Motor neuron (in vitro differentiated cells): ENCODE results near the gene MTRR. TPM values are rescaled to one million over a fixed set of nuclear protein-coding genes. Genes with fewer than 3 reads are reported as not detected.

Source experiments
- ATAC-seq, 8 experiments: fragments of 200-7000 bp; cut with Tn5 transposase; replicated peaks in 6 of 8; 2 replicates each; pipeline ENCODE4 v1.8.0; 2021; ENCODE audit warnings: mild to moderate bottlenecking in 8 of 8, moderate library complexity in 8 of 8
- H3K27ac ChIP-seq, 2 donors: fragments of 250-450 bp; sonication (Bioruptor Pico); 2 replicates each; pipeline ENCODE4 v1.9.0; 2021; ENCODE audit warnings: antibody characterized with exemption in 2 of 2, mild to moderate bottlenecking in 2 of 2, moderate library complexity in 1 of 2
- H3K4me1 ChIP-seq, 2 donors: fragments of 250-450 bp; sonication (Bioruptor Pico); replicated peaks in 1 of 2; 2 replicates each; pipeline ENCODE4 v1.6.1; 2021; ENCODE audit warnings: antibody characterized with exemption in 2 of 2, mild to moderate bottlenecking in 2 of 2, moderate library complexity in 1 of 2
- H3K4me3 ChIP-seq, 5 donors: fragments of 250-450 bp; sonication (Bioruptor Pico); 2 replicates each; pipeline ENCODE4 v1.9.0; 2021; ENCODE audit warnings: antibody characterized with exemption in 5 of 5, mild to moderate bottlenecking in 5 of 5, moderate library complexity in 4 of 5
- WGBS, 10 experiments: fragments of 450-650 bp; shearing (Covaris generic); methylation state at CpG; one replicate each; pipeline ENCODE4 v1.0.0; 2022; 5-methylcytosine and 5-hydroxymethylcytosine counted together
- in situ Hi-C, 9 experiments: fragments of 400-800 bp; cut with MboI; loops; one replicate each; pipeline ENCODE4 v1.15.0; 2021; ENCODE audit warnings: low sequenced_read_pairs in 9 of 9, low pct_unique_long_range_greater_than_20kb in 2 of 9; ENCODE audit not compliant: unreplicated experiment in 9 of 9
- total RNA-seq, 8 experiments: library from RNA; unstranded; fragments of 300-600 nt; gene quantifications; 2 replicates each; pipeline versions ENCODE4 v1.2.3 to v1.2.4, GENCODE V29; 2022

Gene MTRR
- 10 to 100 TPM; 18.2 to 58.5 (median 35.1) TPM for total RNA-seq

- peaks cover 11 to 19% of the 10 kb centered on the region in 2 donors for H3K4me1 ChIP-seq
- WGBS, 10 experiments = 0 to 3% (median 0%) methylated on average over 1 to 23 of the region's 83 CpGs; no CpG with 5 or more reads in 4 of the 10 experiments
- H3K27ac ChIP-seq = peak within 1 kb of the TSS; percentile 55 to 71
- peak within 1 kb of the TSS; percentile 84 to 100 (median 96) for H3K4me3 ChIP-seq
- in situ Hi-C loops = loop anchor here in 2 of 9 experiments (25.0 kb wide), 2 partner anchors 607 to 1082 kb away; no protein-coding TSS in a partner anchor
- ATAC-seq = peak; percentile 93 to 100 (median 99)
These were observed at the start of gene MTRR, which contains the start of gene FASTKD3 for GRCh38 chr5:7868773-7869473. MTRR (plus strand) TSS chr5:7869148; CDS start chr5:7870795, 1,647 bp downstream. FASTKD3 (minus strand) TSS chr5:7869031; CDS start chr5:7868083, 948 bp downstream.

- Histone ChIP-seq H3K4me3 (no peak overlapping the region), H3K27ac (no peak overlapping the region), H3K4me1 (peaks cover 14 to 25% of the 10 kb centered on the region in 2 donors)
- 8 to 58% (median 33%) methylated on average over 1 to 3 of the region's 3 CpGs; no CpG with 5 or more reads in 6 of the 10 experiments for WGBS, 10 experiments
- peak in 5 of 8 experiments; percentile 33 to 68 (median 43) for ATAC-seq
- in situ Hi-C loops = no loop called here
These were observed 46.5 kb upstream of the MTRR start for GRCh38 chr5:7822449-7822848.

GRCh38 chr5:7823594-7823993 lies 45.4 kb upstream of the MTRR start:
- peaks cover 14 to 25% of the 10 kb centered on the region in 2 donors for H3K4me1 ChIP-seq
- H3K4me3 ChIP-seq = no peak overlapping the region
- H3K27ac ChIP-seq = peak overlapping the region; percentile 18 to 36
- WGBS, 10 experiments = 20 to 72% (median 50%) methylated on average over 1 to 5 of the region's 8 CpGs; no CpG with 5 or more reads in 1 of the 10 experiments
- ATAC-seq = peak in 5 of 8 experiments; percentile 42 to 91 (median 86)
- in situ Hi-C loops = no loop called here

GRCh38 chr5:7824995-7825394 lies 44.0 kb upstream of the MTRR start:
- H3K4me3 ChIP-seq = no peak overlapping the region
- in situ Hi-C loops = no loop called here
- no peak for ATAC-seq
- peaks cover 14 to 25% of the 10 kb centered on the region in 2 donors for H3K4me1 ChIP-seq
- H3K27ac ChIP-seq = peak overlapping the region; percentile 18 to 36
- WGBS, 10 experiments = 70 to 100% (median 90%) methylated on average over 1 to 14 of the region's 18 CpGs; no CpG with 5 or more reads in 2 of the 10 experiments

GRCh38 chr5:7825630-7826029 lies 43.3 kb upstream of the MTRR start:
- H3K4me3 ChIP-seq = no peak overlapping the region
- H3K27ac ChIP-seq = no peak overlapping the region
- H3K4me1 ChIP-seq = peaks cover 14 to 25% of the 10 kb centered on the region in 2 donors
- 80 to 100% (median 95%) methylated on average over 1 to 4 of the region's 11 CpGs; no CpG with 5 or more reads in 7 of the 10 experiments for WGBS, 10 experiments
- in situ Hi-C loops = no loop called here
- ATAC-seq = no peak

GRCh38 chr5:7827610-7828009 lies 41.3 kb upstream of the MTRR start:
- peak in 3 of 8 experiments; percentile 69 to 94 (median 79) for ATAC-seq
- no peak overlapping the region for H3K27ac ChIP-seq
- no peak overlapping the region for H3K4me3 ChIP-seq
- in situ Hi-C loops = no loop called here
- H3K4me1 ChIP-seq = peaks cover 14 to 23% of the 10 kb centered on the region in 2 donors
- 6 to 96% (median 76%) methylated on average over 3 to 6 of the region's 6 CpGs for WGBS, 10 experiments

GRCh38 chr5:7828269-7828668 lies 40.7 kb upstream of the MTRR start:
- H3K4me1 ChIP-seq = peaks cover 12 to 17% of the 10 kb centered on the region in 2 donors
- no peak overlapping the region for H3K4me3 ChIP-seq
- H3K27ac ChIP-seq = no peak overlapping the region
- no peak for ATAC-seq
- WGBS, 10 experiments = 50 to 100% (median 86%) methylated on average over 1 to 10 of the region's 10 CpGs; no CpG with 5 or more reads in 1 of the 10 experiments
- in situ Hi-C loops = no loop called here

- Histone ChIP-seq H3K27ac (no peak overlapping the region), H3K4me1 (peaks cover 0 to 4% of the 10 kb centered on the region in 2 donors), H3K4me3 (no peak overlapping the region)
- ATAC-seq = no peak
- in situ Hi-C loops = no loop called here
- WGBS, 10 experiments = 44 to 100% (median 83%) methylated on average over 1 to 4 of the region's 4 CpGs
These were observed 34.0 kb upstream of the MTRR start for GRCh38 chr5:7834982-7835381.

- ATAC-seq = peak in 1 of 8 experiments; percentile 25
- in situ Hi-C loops = no loop called here
- WGBS, 10 experiments = 0 to 80% (median 13%) methylated on average over 1 to 2 of the region's 3 CpGs; no CpG with 5 or more reads in 5 of the 10 experiments
- H3K27ac ChIP-seq = no peak overlapping the region
- H3K4me3 ChIP-seq = no peak overlapping the region
- H3K4me1 ChIP-seq = peaks cover 0 to 6% of the 10 kb centered on the region in 2 donors
These were observed 31.5 kb upstream of the MTRR start for GRCh38 chr5:7837403-7837802.

GRCh38 chr5:7842531-7842930 lies 26.4 kb upstream of the MTRR start:
- in situ Hi-C loops = no loop called here
- Histone ChIP-seq H3K4me3 (no peak overlapping the region), H3K27ac (no peak overlapping the region), H3K4me1 (peaks cover 3 to 15% of the 10 kb centered on the region in 2 donors)
- ATAC-seq = no peak
- WGBS, 10 experiments = 0 to 83% (median 46%) methylated on average over 1 to 2 of the region's 2 CpGs

GRCh38 chr5:7844901-7845300 lies 24.0 kb upstream of the MTRR start:
- Histone ChIP-seq H3K4me1 (peaks cover 23 to 37% of the 10 kb centered on the region in 2 donors), H3K4me3 (no peak overlapping the region), H3K27ac (peak overlapping the region; percentile 20 to 61)
- ATAC-seq = no peak
- in situ Hi-C loops = no loop called here

- H3K27ac ChIP-seq = peak overlapping the region; percentile 20 to 61
- peak in 5 of 8 experiments; percentile 9 to 71 (median 46) for ATAC-seq
- peaks cover 23 to 37% of the 10 kb centered on the region in 2 donors for H3K4me1 ChIP-seq
- in situ Hi-C loops = no loop called here
- WGBS, 10 experiments = 18 to 94% (median 40%) methylated on average over 3 to 7 of the region's 7 CpGs
- no peak overlapping the region for H3K4me3 ChIP-seq
These were observed 23.4 kb upstream of the MTRR start for GRCh38 chr5:7845557-7845956.

- H3K27ac ChIP-seq = no peak overlapping the region
- in situ Hi-C loops = no loop called here
- 0 to 94% (median 79%) methylated on average over 1 to 4 of the region's 5 CpGs; no CpG with 5 or more reads in 2 of the 10 experiments for WGBS, 10 experiments
- H3K4me1 ChIP-seq = peaks cover 23 to 37% of the 10 kb centered on the region in 2 donors
- H3K4me3 ChIP-seq = no peak overlapping the region
- ATAC-seq = peak in 2 of 8 experiments; percentile 52 to 53
These were observed 22.6 kb upstream of the MTRR start for GRCh38 chr5:7846327-7846726.
